WTC11 (cell line): ENCODE data around the gene CUEDC1. TPM values are rescaled to one million over a fixed set of nuclear protein-coding genes. Genes with fewer than 3 reads are reported as not detected.

Experiments used
- ATAC-seq: fragments of 200-7000 bp; cut with Tn5 transposase; 2 replicates; pipeline ENCODE4 v1.10.0; 2021; ENCODE audit warnings: mild to moderate bottlenecking, moderate library complexity
- CTCF ChIA-PET: fragments of 300-600 bp; sonication (Branson Sonifier 250); formaldehyde crosslinking; loops from one replicate; lab custom pipeline; 2021; ENCODE audit warnings: antibody characterized with exemption; lab: Charles Lee
- POLR2A ChIA-PET: fragments of 350-600 bp; sonication (Branson Sonifier 250); formaldehyde crosslinking; loops from one replicate; lab custom pipeline; 2021; ENCODE audit warnings: antibody characterized with exemption; lab: Charles Lee
- DNase-seq: peaks from one replicate; pipeline ENCODE4 v3.0.0; 2021; ENCODE audit warnings: low spot score
- H3K27ac Mint-ChIP-seq: 2 replicates; pipeline ENCODE4 v1.8.0; 2021; ENCODE audit warnings: mixed read lengths
- H3K27me3 Mint-ChIP-seq: 2 replicates; pipeline ENCODE4 v1.8.0; 2021; ENCODE audit warnings: low read depth, mild to moderate bottlenecking, moderate library complexity, mixed read lengths
- H3K36me3 Mint-ChIP-seq: 2 replicates; pipeline ENCODE4 v1.8.0; 2021; ENCODE audit warnings: mixed read lengths
- H3K4me1 Mint-ChIP-seq: 2 replicates; pipeline ENCODE4 v1.8.0; 2022; ENCODE audit warnings: mixed read lengths
- H3K4me3 Mint-ChIP-seq: 2 replicates; pipeline ENCODE4 v1.8.0; 2021; ENCODE audit warnings: mild to moderate bottlenecking, moderate library complexity, mixed read lengths
- H3K9me3 Mint-ChIP-seq: 2 replicates; pipeline ENCODE4 v1.8.0; 2021; ENCODE audit warnings: mixed read lengths
- CBFB ChIP-seq: sonication (generic); formaldehyde crosslinking; IDR thresholded peaks from 2 replicates; pipeline ENCODE4 v1.8.1; 2022; ENCODE audit warnings: mild to moderate bottlenecking, low read depth, missing genetic modification reagents
- HMGA2 ChIP-seq: fragments of 250-450 bp; sonication (Bioruptor Pico); IDR thresholded peaks from 2 replicates; pipeline ENCODE4 v1.4.0; 2021; ENCODE audit warnings: mild to moderate bottlenecking, moderate library complexity
- KAT7 ChIP-seq: sonication (generic); formaldehyde crosslinking; IDR thresholded peaks from 2 replicates; pipeline ENCODE4 v1.8.1; 2023; ENCODE audit warnings: missing genetic modification reagents, mild to moderate bottlenecking, borderline replicate concordance
- NFYB ChIP-seq: sonication (generic); formaldehyde crosslinking; conservative IDR thresholded peaks from 2 replicates; pipeline ENCODE4 v1.8.0; 2022; ENCODE audit warnings: low read depth, missing genetic modification reagents
- SMAD3 ChIP-seq: sonication (generic); formaldehyde crosslinking; IDR thresholded peaks from 2 replicates; pipeline ENCODE4 v1.8.0; 2022; ENCODE audit warnings: missing genetic modification reagents, mild to moderate bottlenecking, borderline replicate concordance
- SOX15 ChIP-seq: fragments of 250-450 bp; sonication (Bioruptor Pico); IDR thresholded peaks from 2 replicates; pipeline ENCODE4 v1.9.0; 2021; ENCODE audit warnings: mild to moderate bottlenecking
- SP1 ChIP-seq: sonication (generic); formaldehyde crosslinking; conservative IDR thresholded peaks from 2 replicates; pipeline ENCODE4 v1.8.1; 2022; ENCODE audit warnings: missing genetic modification reagents
- ZNF121 ChIP-seq: sonication (generic); formaldehyde crosslinking; IDR thresholded peaks from 2 replicates; pipeline ENCODE4 v1.8.0; 2023; ENCODE audit warnings: missing genetic modification reagents
- ZNF138 ChIP-seq: sonication (generic); formaldehyde crosslinking; conservative IDR thresholded peaks from 2 replicates; pipeline ENCODE4 v1.8.1; 2022; ENCODE audit warnings: mild to moderate bottlenecking, moderate library complexity, missing genetic modification reagents
- ZNF317 ChIP-seq: sonication (generic); formaldehyde crosslinking; IDR thresholded peaks from 2 replicates; pipeline ENCODE4 v1.8.1; 2023; ENCODE audit warnings: low read depth, mild to moderate bottlenecking, moderate library complexity, missing genetic modification reagents, borderline replicate concordance
- ZNF423 ChIP-seq: fragments of 250-450 bp; sonication (Bioruptor Pico); IDR thresholded peaks from 2 replicates; pipeline ENCODE4 v2.1.2; 2022; ENCODE audit warnings: mild to moderate bottlenecking, moderate library complexity
- ZNF671 ChIP-seq: fragments of 250-450 bp; sonication (Bioruptor Pico); IDR thresholded peaks from 2 replicates; pipeline ENCODE4 v1.8.0; 2021; ENCODE audit warnings: mild to moderate bottlenecking
- total RNA-seq: library from RNA; stranded (reverse); gene quantifications from 3 replicates; pipeline ENCODE4 v1.2.3, GENCODE V29; 2021
- TF ChIP-seq, protein P1 (sequence below): sonication (generic); formaldehyde crosslinking; IDR thresholded peaks from 2 replicates; pipeline ENCODE4 v1.8.0; 2023; ENCODE audit warnings: missing genetic modification reagents
- TF ChIP-seq, protein P2 (sequence below): sonication (generic); formaldehyde crosslinking; IDR thresholded peaks from 2 replicates; pipeline ENCODE4 v1.8.1; 2022; ENCODE audit warnings: low read depth, missing genetic modification reagents, borderline replicate concordance
- TF ChIP-seq, protein P3 (sequence below): sonication (generic); formaldehyde crosslinking; IDR thresholded peaks from 2 replicates; pipeline ENCODE4 v1.8.0; 2022; ENCODE audit warnings: mild to moderate bottlenecking, missing genetic modification reagents
- TF ChIP-seq, protein P4 (sequence below): sonication (generic); formaldehyde crosslinking; IDR thresholded peaks from 2 replicates; pipeline ENCODE4 v1.8.1; 2023; ENCODE audit warnings: mild to moderate bottlenecking, moderate library complexity, missing genetic modification reagents
- TF ChIP-seq, protein P5 (sequence below): fragments of 250-450 bp; sonication (Bioruptor Pico); IDR thresholded peaks from 2 replicates; pipeline ENCODE4 v1.9.0; 2021; ENCODE audit warnings: moderate library complexity, mild to moderate bottlenecking, inconsistent platforms, borderline replicate concordance

The CUEDC1 gene
- total RNA-seq, 1 experiment from 2014 or later, result 12.2 TPM

GRCh38 chr17:57864273-57864672, 90.9 kb downstream of the CUEDC1 start (continued):
- TF ChIP-seq, protein P1, sequence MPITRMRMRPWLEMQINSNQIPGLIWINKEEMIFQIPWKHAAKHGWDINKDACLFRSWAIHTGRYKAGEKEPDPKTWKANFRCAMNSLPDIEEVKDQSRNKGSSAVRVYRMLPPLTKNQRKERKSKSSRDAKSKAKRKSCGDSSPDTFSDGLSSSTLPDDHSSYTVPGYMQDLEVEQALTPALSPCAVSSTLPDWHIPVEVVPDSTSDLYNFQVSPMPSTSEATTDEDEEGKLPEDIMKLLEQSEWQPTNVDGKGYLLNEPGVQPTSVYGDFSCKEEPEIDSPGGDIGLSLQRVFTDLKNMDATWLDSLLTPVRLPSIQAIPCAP (CRISPR knock-in tag), result no peak

- Mint-ChIP-seq H3K4me1 (peaks cover 55% of the 10 kb centered on the region), H3K4me3 (peak overlapping the region; percentile 63), H3K27ac (no peak overlapping the region), H3K36me3 (no peaks in the 10 kb centered on the region), H3K27me3 (peaks cover 40% of the 10 kb centered on the region)
- no peak; the same call in 1 of the 2 replicates for ATAC-seq
- CTCF ChIA-PET, result interaction anchor here (1.1 to 14.8 kb wide), 8 partner anchors 11 to 391 kb away, joined by 4 to 207 read pairs (median 17); partner anchors contain the start of genes CUEDC1 and MRPS23
- TF ChIP-seq, protein P2, sequence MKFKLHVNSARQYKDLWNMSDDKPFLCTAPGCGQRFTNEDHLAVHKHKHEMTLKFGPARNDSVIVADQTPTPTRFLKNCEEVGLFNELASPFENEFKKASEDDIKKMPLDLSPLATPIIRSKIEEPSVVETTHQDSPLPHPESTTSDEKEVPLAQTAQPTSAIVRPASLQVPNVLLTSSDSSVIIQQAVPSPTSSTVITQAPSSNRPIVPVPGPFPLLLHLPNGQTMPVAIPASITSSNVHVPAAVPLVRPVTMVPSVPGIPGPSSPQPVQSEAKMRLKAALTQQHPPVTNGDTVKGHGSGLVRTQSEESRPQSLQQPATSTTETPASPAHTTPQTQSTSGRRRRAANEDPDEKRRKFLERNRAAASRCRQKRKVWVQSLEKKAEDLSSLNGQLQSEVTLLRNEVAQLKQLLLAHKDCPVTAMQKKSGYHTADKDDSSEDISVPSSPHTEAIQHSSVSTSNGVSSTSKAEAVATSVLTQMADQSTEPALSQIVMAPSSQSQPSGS (CRISPR knock-in tag), result no peak
- peak; percentile 39 for TF ChIP-seq NFYB
- TF ChIP-seq ZNF423 (CRISPR knock-in tag), result peak; percentile 23; the same call in 1 of the 2 replicates
- TF ChIP-seq, all 79 proteins: peak for 2
- no peak for DNase-seq
- H3K9me3 Mint-ChIP-seq, result no peaks in the 10 kb centered on the region
- POLR2A ChIA-PET, result interaction anchor here (0.7 to 3.8 kb wide), 4 partner anchors 12 to 37 kb away, joined by 3 to 21 read pairs (median 3); no protein-coding TSS in a partner anchor
These were observed 92.2 kb downstream of the CUEDC1 start for GRCh38 chr17:57862694-57863667.

DNA sequence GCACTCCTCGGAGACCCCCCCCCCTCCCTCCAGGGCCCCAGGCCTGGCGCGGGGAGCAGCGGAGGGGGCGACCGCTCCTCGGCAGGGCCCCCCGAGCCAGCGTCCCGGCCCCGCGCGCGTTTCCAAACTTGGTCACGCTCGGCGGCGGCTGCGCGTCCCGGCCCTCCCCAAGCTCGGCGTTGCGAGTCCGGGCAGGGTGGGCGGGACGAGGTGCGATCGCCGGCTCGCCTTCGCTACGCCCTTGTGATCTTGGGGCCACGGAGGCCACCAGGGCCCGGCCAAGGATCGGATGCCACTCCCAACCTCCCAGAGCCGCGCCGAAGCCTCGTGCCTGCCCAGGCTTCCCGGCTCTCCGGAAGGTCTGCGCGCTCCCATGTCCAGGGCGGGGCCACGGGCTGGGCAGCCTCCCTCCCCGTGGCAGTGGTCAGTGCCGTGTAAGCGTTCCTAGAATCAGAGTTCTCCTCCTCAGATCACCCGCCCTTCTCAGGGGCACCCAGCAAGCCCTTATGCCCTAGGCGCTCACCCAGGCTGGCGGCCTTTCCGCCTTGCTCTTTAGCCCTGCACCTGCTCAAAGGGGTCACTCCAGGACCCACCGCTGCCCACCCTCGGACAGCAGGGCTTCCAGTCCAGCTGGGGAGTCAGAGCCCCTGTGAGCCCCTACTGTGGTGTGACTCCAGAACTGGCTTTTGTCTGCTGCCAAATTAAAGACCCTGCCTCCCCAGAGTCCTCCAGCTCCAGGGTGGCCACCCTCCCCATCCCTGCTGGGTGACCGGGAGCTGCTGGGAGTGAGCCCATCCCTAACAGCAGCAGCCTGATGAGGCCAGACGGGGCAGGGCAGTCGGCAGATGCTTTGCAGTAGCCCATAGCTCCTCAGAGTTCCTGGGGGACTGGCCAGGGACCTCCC, 93.2 kb downstream of the CUEDC1 start:
- ChIA-PET POLR2A (interaction anchor here (0.7 to 3.8 kb wide), 6 partner anchors 13 to 478 kb away, joined by 3 to 21 read pairs (median 4); partner anchors contain the start of gene SRSF1), CTCF (interaction anchor here (0.5 to 14.8 kb wide), 14 partner anchors 12 to 247 kb away, joined by 3 to 207 read pairs (median 8); partner anchors contain the start of genes CUEDC1 and MRPS23)
- peak overlapping the region; percentile 63 for H3K4me3 Mint-ChIP-seq
- ATAC-seq, result peak; percentile 32
- H3K36me3 Mint-ChIP-seq, result no peaks in the 10 kb centered on the region
- no peak overlapping the region for H3K27ac Mint-ChIP-seq
- peaks cover 51% of the 10 kb centered on the region for H3K4me1 Mint-ChIP-seq
- H3K27me3 Mint-ChIP-seq, result peaks cover 40% of the 10 kb centered on the region
- DNase-seq, result peak; percentile 58
- no peaks in the 10 kb centered on the region for H3K9me3 Mint-ChIP-seq
- TF ChIP-seq SP1 (CRISPR knock-in tag) (no peak), SOX15 (CRISPR knock-in tag) (no peak), NFYB (no peak), ZNF671 (CRISPR knock-in tag) (no peak), ZNF121 (CRISPR knock-in tag) (peak; percentile 94), ZNF317 (CRISPR knock-in tag) (no peak), ZNF138 (CRISPR knock-in tag) (no peak), CBFB (no peak), HMGA2 (CRISPR knock-in tag) (no peak), SMAD3 (CRISPR knock-in tag) (no peak), KAT7 (0 out of 2 replicates have a peak, but pooled peaks have one; percentile 52)
- TF ChIP-seq, protein P3, sequence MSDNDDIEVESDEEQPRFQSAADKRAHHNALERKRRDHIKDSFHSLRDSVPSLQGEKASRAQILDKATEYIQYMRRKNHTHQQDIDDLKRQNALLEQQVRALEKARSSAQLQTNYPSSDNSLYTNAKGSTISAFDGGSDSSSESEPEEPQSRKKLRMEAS (CRISPR knock-in tag), result peak; percentile 87
- TF ChIP-seq, protein P2 (CRISPR knock-in tag), result no peak
- TF ChIP-seq, protein P4, sequence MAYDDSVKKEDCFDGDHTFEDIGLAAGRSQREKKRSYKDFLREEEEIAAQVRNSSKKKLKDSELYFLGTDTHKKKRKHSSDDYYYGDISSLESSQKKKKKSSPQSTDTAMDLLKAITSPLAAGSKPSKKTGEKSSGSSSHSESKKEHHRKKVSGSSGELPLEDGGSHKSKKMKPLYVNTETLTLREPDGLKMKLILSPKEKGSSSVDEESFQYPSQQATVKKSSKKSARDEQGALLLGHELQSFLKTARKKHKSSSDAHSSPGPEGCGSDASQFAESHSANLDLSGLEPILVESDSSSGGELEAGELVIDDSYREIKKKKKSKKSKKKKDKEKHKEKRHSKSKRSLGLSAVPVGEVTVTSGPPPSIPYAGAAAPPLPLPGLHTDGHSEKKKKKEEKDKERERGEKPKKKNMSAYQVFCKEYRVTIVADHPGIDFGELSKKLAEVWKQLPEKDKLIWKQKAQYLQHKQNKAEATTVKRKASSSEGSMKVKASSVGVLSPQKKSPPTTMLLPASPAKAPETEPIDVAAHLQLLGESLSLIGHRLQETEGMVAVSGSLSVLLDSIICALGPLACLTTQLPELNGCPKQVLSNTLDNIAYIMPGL, result no peak; the same call in 1 of the 2 replicates
- TF ChIP-seq, protein P5, sequence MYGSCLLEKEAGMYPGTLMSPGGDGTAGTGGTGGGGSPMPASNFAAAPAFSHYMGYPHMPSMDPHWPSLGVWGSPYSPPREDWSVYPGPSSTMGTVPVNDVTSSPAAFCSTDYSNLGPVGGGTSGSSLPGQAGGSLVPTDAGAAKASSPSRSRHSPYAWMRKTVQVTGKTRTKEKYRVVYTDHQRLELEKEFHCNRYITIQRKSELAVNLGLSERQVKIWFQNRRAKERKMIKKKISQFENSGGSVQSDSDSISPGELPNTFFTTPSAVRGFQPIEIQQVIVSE, result no peak
